Coronary artery (tissue), 2 donors: ENCODE data around the gene TMEM207.

ENCODE experiments used
- DNase-seq: peaks from one replicate; pipeline ENCODE4 v3.0.0-alpha.2; 2017; ENCODE audit warnings: low spot score
- H3K27ac ChIP-seq, 2 donors: fragments of 200-600 bp; sonication (generic); one replicate each; pipeline ENCODE4 v1.5.1; 2016 to 2019
- H3K4me3 ChIP-seq: fragments of 200-600 bp; sonication (generic); 2 replicates; pipeline ENCODE4 v1.5.1; 2016; ENCODE audit warnings: mild to moderate bottlenecking, moderate library complexity
- CTCF ChIP-seq: fragments of 200-600 bp; sonication (generic); IDR thresholded peaks from one replicate; pipeline ENCODE4 v1.5.1; 2019; ENCODE audit warnings: antibody characterized with exemption

Gene TMEM207

GRCh38 chr3:190433626-190434025 is 16.1 kb downstream of the TMEM207 start:
- no peak for DNase-seq
- TF ChIP-seq CTCF: no peak
- Histone ChIP-seq H3K27ac (no peak overlapping the region), H3K4me3 (no peak overlapping the region)

- no peak overlapping the region for H3K27ac ChIP-seq
- no peak for DNase-seq
- H3K4me3 ChIP-seq: no peak overlapping the region
- TF ChIP-seq CTCF: no peak
Measured at GRCh38 chr3:190432216-190432615, 17.5 kb downstream of the TMEM207 start.

- H3K4me3 ChIP-seq: no peak overlapping the region
- no peak for TF ChIP-seq CTCF
- H3K27ac ChIP-seq: no peak overlapping the region
- DNase-seq: no peak
Measured at GRCh38 chr3:190430906-190431305, 18.8 kb downstream of the TMEM207 start.

GRCh38 chr3:190429681-190430080 is 20.0 kb downstream of the TMEM207 start:
- no peak for TF ChIP-seq CTCF
- Histone ChIP-seq H3K4me3 (no peak overlapping the region), H3K27ac (no peak overlapping the region)
- no peak for DNase-seq

- no peak for DNase-seq
- TF ChIP-seq CTCF: no peak
- H3K4me3 ChIP-seq: no peak overlapping the region
- H3K27ac ChIP-seq: no peak overlapping the region
Measured at GRCh38 chr3:190426806-190427507, 22.7 kb downstream of the TMEM207 start.

- H3K27ac ChIP-seq: no peak overlapping the region
- DNase-seq: no peak
- TF ChIP-seq CTCF: no peak
- H3K4me3 ChIP-seq: no peak overlapping the region
Measured at GRCh38 chr3:190425833-190426232, 23.9 kb downstream of the TMEM207 start.
